Sigmoid colon (tissue), 7 donors: Measurements from ENCODE around the gene DHX16. TPM values are rescaled to one million over a fixed set of nuclear protein-coding genes. Genes with fewer than 3 reads are reported as not detected.
"Not testable (repeated sequence)": the region's sequence is repeated elsewhere in the genome, so short reads cannot be mapped to it uniquely, and the experiment has no call there.

Source experiments
- DNase-seq: peaks from one replicate; pipeline ENCODE4 v3.0.0-alpha.2; 2019
- H3K27ac ChIP-seq, 4 donors: fragments of 200-600 bp; sonication (generic); one replicate each; pipeline ENCODE4 v1.5.1; 2016 to 2019; ENCODE audit warnings: mild to moderate bottlenecking in 1 of 4
- H3K27me3 ChIP-seq, 3 donors: fragments of 200-600 bp; sonication (generic); one replicate each; pipeline ENCODE4 v1.5.1; 2019; ENCODE audit warnings: mild to moderate bottlenecking in 1 of 3
- H3K36me3 ChIP-seq, 4 donors: fragments of 200-600 bp; sonication (generic); one replicate each; pipeline ENCODE4 v1.5.1; 2016 to 2019
- H3K4me1 ChIP-seq, 4 donors: fragments of 200-600 bp; sonication (generic); one replicate each; pipeline ENCODE4 v1.5.1; 2017 to 2019
- H3K4me3 ChIP-seq, 4 donors: fragments of 200-600 bp; sonication (generic); one replicate each; pipeline ENCODE4 v1.5.1; 2017 to 2019; ENCODE audit warnings: mild to moderate bottlenecking in 2 of 4, moderate library complexity in 1 of 4
- H3K9me3 ChIP-seq, 4 donors: fragments of 200-600 bp in 3 of 4; sonication (generic) in 3 of 4; one replicate each; pipeline versions ENCODE4 v1.5.1 to v1.6.1; 2013 to 2019
- EP300 ChIP-seq, 4 donors: sonication (generic); formaldehyde crosslinking; IDR thresholded peaks; one replicate each; pipeline ENCODE4 v1.6.1; 2017; ENCODE audit warnings: antibody characterized with exemption in 4 of 4
- POLR2A ChIP-seq, 2 donors: fragments of 450-650 bp; IDR thresholded peaks; one replicate each; pipeline ENCODE4 v1.6.1; 2016; ENCODE audit warnings: antibody characterized with exemption in 2 of 2, mild to moderate bottlenecking in 2 of 2, moderate library complexity in 2 of 2
- POLR2AphosphoS5 ChIP-seq, 4 donors: sonication (generic); formaldehyde crosslinking; IDR thresholded peaks; one replicate each; pipeline ENCODE4 v1.6.1; 2017; ENCODE audit warnings: antibody characterized with exemption in 4 of 4
- WGBS, 2 donors: extraction: QIAGEN DNeasy Blood & Tissue Kit; methylation state at CpG; one replicate each; pipeline ENCODE4 v1.1.7; 2013; 5-methylcytosine and 5-hydroxymethylcytosine counted together
- intact Hi-C: fragments of 100-400 bp; cut with DNase I; formaldehyde crosslinking; loops from one replicate; pipeline ENCODE4 v1.15.1; 2023
- polyA plus RNA-seq, 3 donors: library from polyadenylated mRNA; stranded (reverse); fragments of 200-250 nt; gene quantifications; one replicate each; pipeline ENCODE4 v1.2.3, GENCODE V29; 2013
- total RNA-seq, 4 donors: library from RNA; depleted of rRNA; stranded (reverse); fragments of >200 nt; gene quantifications; one replicate each; pipeline ENCODE4 v1.1.0, GENCODE V29; 2016
- TF ChIP-seq, protein P1 (sequence below), 4 experiments: fragments of 450-650 bp in 3 of 4; fragments of 200-600 bp in 1 of 4; IDR thresholded peaks; one replicate each; pipeline ENCODE4 v1.5.1; 2016 to 2019; ENCODE audit warnings: antibody characterized with exemption in 4 of 4, mild to moderate bottlenecking in 3 of 4, moderate library complexity in 2 of 4
- donor health status: healthy with polysubstance abuse.
- donor health status: Bipolar disorder and iron deficiency.
- donor health status: healthy.

Gene DHX16
- total and polyA plus RNA-seq, 7 donors = 18.0 to 34.2 (median 22.3) TPM

DNA sequence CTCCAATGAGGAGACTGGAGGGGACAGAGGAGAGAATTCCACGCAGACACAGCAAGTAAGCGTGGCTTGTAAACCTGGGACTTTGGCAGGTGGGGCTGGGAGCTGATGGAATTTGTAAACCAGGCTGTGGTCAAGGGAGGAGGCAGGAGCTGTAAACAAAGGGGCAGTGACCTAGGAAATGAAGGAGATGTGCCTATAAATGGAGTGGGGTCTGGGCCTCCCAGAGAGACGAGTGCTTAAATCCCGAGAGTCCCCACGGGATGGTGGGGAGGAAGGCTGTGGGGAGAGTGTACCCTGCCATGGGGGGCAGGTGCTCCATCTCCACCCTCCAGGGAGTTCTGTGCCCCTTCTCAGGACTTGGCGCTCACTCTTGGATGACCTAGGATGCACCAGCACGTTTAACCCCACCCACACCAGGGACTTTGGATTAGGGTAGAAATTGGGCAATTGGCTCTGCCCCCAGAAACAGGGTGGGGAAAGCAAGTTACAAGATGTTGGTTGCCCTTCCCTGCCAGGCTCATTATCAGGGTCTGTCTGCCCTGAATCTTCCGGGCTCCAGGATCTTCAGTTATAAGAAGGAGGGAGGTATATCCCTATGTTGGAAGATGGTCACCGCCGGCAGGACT lies 4.0 kb upstream of the DHX16 start:
- DNase-seq = no peak
- Histone ChIP-seq H3K9me3 (no peaks in the 10 kb centered on the region), H3K27ac (peak overlapping the region in 1 of 4 donors; percentile 29), H3K36me3 (peaks cover 15 to 42% (median 28%) of the 10 kb centered on the region in 4 donors), H3K27me3 (no peaks in the 10 kb centered on the region), H3K4me3 (no peak overlapping the region), H3K4me1 (peaks cover 0 to 50% (median 41%) of the 10 kb centered on the region in 4 donors)
- intact Hi-C loops = no loop called here
- TF ChIP-seq, protein P1, sequence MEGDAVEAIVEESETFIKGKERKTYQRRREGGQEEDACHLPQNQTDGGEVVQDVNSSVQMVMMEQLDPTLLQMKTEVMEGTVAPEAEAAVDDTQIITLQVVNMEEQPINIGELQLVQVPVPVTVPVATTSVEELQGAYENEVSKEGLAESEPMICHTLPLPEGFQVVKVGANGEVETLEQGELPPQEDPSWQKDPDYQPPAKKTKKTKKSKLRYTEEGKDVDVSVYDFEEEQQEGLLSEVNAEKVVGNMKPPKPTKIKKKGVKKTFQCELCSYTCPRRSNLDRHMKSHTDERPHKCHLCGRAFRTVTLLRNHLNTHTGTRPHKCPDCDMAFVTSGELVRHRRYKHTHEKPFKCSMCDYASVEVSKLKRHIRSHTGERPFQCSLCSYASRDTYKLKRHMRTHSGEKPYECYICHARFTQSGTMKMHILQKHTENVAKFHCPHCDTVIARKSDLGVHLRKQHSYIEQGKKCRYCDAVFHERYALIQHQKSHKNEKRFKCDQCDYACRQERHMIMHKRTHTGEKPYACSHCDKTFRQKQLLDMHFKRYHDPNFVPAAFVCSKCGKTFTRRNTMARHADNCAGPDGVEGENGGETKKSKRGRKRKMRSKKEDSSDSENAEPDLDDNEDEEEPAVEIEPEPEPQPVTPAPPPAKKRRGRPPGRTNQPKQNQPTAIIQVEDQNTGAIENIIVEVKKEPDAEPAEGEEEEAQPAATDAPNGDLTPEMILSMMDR (IDR thresholded peaks at IDR 0.05) = no peak
- no peak for TF ChIP-seq EP300 (IDR thresholded peaks at IDR 0.05)
- TF ChIP-seq POLR2AphosphoS5 (IDR thresholded peaks at IDR 0.05) = no peak
- no peak for TF ChIP-seq POLR2A (IDR thresholded peaks at IDR 0.05)
- 76 to 81% methylated on average over 10 of the region's 10 CpGs for WGBS, 2 donors

DNA sequence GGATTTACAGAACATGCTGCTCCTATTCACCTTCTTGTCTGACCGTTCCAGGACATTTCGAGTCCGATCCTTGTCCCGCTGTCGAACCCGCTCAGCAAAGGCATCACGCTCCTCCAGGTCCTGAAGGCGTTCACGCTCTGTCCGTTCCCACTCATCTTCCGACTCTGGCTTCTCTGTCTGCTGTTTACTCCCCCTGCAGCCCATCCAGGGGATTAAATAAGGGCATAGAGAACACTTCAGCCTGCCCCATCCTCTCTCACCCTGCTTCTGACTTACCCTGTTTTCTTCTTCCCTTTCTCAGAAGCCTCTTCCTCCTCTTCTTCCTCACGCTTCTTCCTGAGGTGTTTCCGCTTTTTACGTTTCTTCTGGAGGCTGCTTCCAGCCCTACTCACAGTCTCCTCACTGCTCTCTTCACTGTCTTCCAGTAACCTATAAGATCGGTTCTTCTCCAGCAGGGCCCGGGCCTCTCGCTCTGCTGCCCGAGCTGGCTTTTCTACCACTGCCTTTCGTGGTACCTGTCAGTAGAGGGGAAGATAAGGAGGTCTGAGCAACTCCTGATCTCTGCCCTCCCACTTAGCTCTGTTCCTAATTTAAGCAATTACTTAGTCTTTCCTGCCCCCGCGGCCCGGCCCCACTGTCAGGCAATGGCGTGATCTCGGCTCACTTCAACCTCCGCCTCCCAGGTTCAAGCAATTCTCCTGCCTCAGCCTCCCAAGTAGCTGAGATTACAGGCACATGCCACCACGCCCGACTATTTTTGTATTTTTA lies 1.9 kb downstream of the DHX16 start:
- H3K27ac ChIP-seq = no peak overlapping the region
- H3K4me3 ChIP-seq = no peak overlapping the region
- H3K36me3 ChIP-seq = peaks cover 1 to 51% (median 31%) of the 10 kb centered on the region in 4 donors
- H3K27me3 ChIP-seq = no peaks in the 10 kb centered on the region
- 93% methylated on average over 27 of the region's 27 CpGs for WGBS, 2 donors
- DNase-seq = no peak
- peaks cover 0 to 25% (median 22%) of the 10 kb centered on the region in 4 donors for H3K4me1 ChIP-seq
- intact Hi-C loops = loop anchor here (5.0 kb wide), 1 partner anchor 184 kb away; the partner anchor contains the start of gene HLA-E
- TF ChIP-seq POLR2AphosphoS5 (IDR thresholded peaks at IDR 0.05) = no peak
- TF ChIP-seq EP300 (IDR thresholded peaks at IDR 0.05) = no peak
- TF ChIP-seq, protein P1 (IDR thresholded peaks at IDR 0.05) = no peak
- TF ChIP-seq POLR2A (IDR thresholded peaks at IDR 0.05) = no peak
- no peaks in the 10 kb centered on the region for H3K9me3 ChIP-seq

DNA sequence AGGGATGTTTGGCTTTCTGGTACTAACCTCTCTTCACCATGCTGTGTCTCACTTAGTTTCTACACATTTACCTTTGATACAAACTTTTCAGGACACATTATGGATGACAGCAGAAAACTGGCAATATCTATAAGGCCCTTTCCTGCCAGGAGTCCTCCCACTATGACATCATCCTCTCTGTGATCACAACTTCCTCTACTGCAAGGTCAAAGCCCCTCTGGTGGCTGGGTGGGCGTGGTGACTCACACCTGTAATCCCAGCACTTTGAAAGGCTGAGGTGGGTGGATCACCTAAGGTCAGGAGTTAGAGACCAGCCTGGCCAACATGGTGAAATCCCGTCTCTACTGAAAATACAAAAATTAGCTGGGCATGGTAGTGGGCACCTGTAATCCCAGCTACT lies 6.5 kb downstream of the DHX16 start:
- peaks cover 36 to 95% (median 74%) of the 10 kb centered on the region in 4 donors for H3K36me3 ChIP-seq

DNA sequence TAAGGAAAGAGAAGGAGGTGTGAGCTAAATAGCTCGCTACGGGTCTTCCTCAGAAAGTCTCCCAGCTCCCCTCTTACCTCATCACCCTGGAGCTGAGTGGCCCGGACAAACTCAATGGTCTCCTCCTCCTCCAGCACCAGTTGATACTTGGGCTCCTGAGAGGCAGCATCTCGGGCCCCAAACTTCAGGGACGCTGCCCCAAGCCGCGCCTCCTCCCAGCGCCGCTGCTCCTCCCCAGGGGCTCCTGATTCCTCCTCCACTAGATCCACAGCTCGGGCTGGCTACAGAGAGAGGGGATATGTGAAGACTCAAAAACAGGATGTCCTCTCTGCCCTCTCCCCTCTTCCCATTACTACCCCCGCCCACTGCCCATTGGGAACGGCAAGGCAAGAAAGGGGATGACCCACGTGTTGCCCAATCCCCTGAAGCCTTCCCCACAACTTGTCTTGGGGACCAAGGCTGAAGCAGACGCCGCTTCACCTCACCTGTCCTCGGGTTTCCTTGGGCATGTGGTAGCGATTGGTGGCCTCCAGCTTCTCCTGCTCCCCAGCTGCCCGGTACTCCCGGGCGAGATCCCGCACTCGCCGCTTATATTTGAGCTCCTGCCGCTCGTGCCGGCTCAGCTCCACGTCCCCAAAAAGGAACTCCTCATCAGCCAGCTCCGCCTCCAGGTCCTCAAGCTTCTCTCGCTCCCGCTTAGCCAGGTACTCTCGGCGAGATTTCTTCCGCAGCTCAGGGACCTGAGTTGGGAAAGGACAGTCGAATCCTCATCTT lies 7.6 kb downstream of the DHX16 start:
- Histone ChIP-seq H3K36me3 (peaks cover 42 to 99% (median 73%) of the 10 kb centered on the region in 4 donors), H3K9me3 (no peaks in the 10 kb centered on the region), H3K27me3 (no peaks in the 10 kb centered on the region), H3K4me3 (no peak overlapping the region), H3K27ac (no peak overlapping the region), H3K4me1 (no peaks in the 10 kb centered on the region)
- no peak for DNase-seq
- WGBS, 2 donors = 95% methylated on average over 34 of the region's 34 CpGs
- TF ChIP-seq, protein P1 (IDR thresholded peaks at IDR 0.05) = no peak
- TF ChIP-seq POLR2AphosphoS5 (IDR thresholded peaks at IDR 0.05) (no peak), EP300 (IDR thresholded peaks at IDR 0.05) (no peak), POLR2A (IDR thresholded peaks at IDR 0.05) (no peak)
- intact Hi-C loops = no loop called here

More for the DNA sequence above, 6.5 kb downstream of the DHX16 start:
- peaks cover 0 to 11% (median 5%) of the 10 kb centered on the region in 4 donors for H3K4me1 ChIP-seq
- H3K9me3 ChIP-seq, H3K4me3 ChIP-seq, H3K27me3 ChIP-seq, intact Hi-C loops, DNase-seq, H3K27ac ChIP-seq: not testable (repeated sequence)
- WGBS, 2 donors = 63 to 79% methylated on average over 2 of the region's 2 CpGs

DNA sequence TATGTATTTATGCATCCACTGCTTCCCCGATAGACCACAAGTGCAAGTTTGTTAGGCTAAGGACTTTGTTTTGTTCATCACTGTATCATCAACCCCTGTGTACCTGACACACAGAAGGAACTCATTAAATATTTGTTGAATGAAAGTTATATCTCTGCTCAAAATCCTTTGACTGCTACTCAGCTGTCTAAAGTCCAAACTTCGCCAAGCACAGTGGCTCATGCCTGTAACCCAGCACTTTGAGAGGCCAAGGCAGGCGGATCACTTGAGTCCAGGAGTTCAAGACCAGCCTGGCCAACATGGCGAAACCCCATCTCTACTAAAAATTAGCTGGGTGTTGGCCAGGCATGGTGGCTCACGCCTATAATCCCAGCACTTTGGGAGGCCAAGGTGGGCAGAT lies 14.9 kb downstream of the DHX16 start:
- H3K4me1 ChIP-seq, DNase-seq, H3K9me3 ChIP-seq, H3K4me3 ChIP-seq, H3K27me3 ChIP-seq, intact Hi-C loops, H3K27ac ChIP-seq: not testable (repeated sequence)
- H3K36me3 ChIP-seq = peaks cover 62 to 100% (median 87%) of the 10 kb centered on the region in 4 donors
- WGBS, 2 donors = 92 to 93% methylated on average over 5 of the region's 5 CpGs
